Nephron progenitor cell (in vitro differentiated cells): Measurements from ENCODE around the gene ST7.

Experiments
- DNase-seq: peaks from one replicate; pipeline ENCODE4 v3.0.0; 2021
- H3K27ac Mint-ChIP-seq: 2 replicates; pipeline ENCODE4 v1.8.0; 2021; ENCODE audit warnings: mild to moderate bottlenecking, moderate library complexity, mixed read lengths
- H3K27me3 Mint-ChIP-seq: 2 replicates; pipeline ENCODE4 v1.8.0; 2021; ENCODE audit warnings: mild to moderate bottlenecking, low read depth, mixed read lengths; ENCODE audit not compliant: poor library complexity
- H3K36me3 Mint-ChIP-seq: 2 replicates; pipeline ENCODE4 v1.8.0; 2021; ENCODE audit warnings: low read depth, mixed read lengths
- H3K4me1 Mint-ChIP-seq: 2 replicates; pipeline ENCODE4 v1.8.0; 2021; ENCODE audit warnings: mixed read lengths
- H3K4me3 Mint-ChIP-seq: 2 replicates; pipeline ENCODE4 v1.8.0; 2021; ENCODE audit warnings: mild to moderate bottlenecking, moderate library complexity, mixed read lengths
- H3K9me3 Mint-ChIP-seq: 2 replicates; pipeline ENCODE4 v1.8.0; 2021; ENCODE audit warnings: mild to moderate bottlenecking, moderate library complexity, mixed read lengths
- TF ChIP-seq, protein P1 (sequence below): fragments of 200-600 bp; sonication (generic); IDR thresholded peaks from 2 replicates; pipeline ENCODE4 v1.5.0; 2021; ENCODE audit warnings: antibody characterized with exemption

The ST7 gene

DNA sequence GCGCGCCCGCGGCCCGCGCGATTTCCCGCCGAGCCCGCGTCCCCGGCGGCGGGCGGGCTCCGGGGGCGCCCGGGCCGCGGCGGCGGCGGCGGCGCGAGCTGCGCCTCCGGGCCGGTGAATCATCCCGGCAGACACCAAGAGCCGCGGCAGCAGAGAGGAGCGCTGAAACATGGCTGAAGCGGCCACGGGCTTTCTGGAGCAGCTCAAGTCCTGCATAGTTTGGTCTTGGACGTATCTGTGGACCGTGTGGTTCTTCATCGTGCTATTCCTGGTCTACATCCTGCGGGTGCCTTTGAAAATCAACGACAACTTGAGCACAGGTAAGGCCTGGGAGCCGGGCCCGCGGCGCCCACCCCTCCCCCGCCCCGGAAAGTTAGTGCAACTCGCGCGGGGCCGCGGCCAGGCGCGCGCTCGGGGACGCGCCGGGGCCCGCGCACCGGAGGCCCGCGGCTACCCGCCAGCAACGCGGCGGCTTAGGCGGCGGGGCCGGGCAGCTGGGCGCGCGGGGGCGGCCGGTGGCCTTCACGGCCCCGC lies at the start of gene ST7:
Gene ST7 (plus strand): TSS at position 130 of the 534 bp plus-strand sequence. CDS start 40 bp downstream, at position 170.
- Mint-ChIP-seq H3K36me3 (peaks cover 4% of the 10 kb centered on the region), H3K27ac (peak within 1 kb of the TSS; percentile 99), H3K4me1 (peaks cover 50% of the 10 kb centered on the region), H3K9me3 (no peaks in the 10 kb centered on the region), H3K27me3 (peaks cover 1% of the 10 kb centered on the region), H3K4me3 (peak within 1 kb of the TSS; percentile 95)
- peak; percentile 64 for DNase-seq
- TF ChIP-seq, protein P1, sequence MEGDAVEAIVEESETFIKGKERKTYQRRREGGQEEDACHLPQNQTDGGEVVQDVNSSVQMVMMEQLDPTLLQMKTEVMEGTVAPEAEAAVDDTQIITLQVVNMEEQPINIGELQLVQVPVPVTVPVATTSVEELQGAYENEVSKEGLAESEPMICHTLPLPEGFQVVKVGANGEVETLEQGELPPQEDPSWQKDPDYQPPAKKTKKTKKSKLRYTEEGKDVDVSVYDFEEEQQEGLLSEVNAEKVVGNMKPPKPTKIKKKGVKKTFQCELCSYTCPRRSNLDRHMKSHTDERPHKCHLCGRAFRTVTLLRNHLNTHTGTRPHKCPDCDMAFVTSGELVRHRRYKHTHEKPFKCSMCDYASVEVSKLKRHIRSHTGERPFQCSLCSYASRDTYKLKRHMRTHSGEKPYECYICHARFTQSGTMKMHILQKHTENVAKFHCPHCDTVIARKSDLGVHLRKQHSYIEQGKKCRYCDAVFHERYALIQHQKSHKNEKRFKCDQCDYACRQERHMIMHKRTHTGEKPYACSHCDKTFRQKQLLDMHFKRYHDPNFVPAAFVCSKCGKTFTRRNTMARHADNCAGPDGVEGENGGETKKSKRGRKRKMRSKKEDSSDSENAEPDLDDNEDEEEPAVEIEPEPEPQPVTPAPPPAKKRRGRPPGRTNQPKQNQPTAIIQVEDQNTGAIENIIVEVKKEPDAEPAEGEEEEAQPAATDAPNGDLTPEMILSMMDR: no peak

DNA sequence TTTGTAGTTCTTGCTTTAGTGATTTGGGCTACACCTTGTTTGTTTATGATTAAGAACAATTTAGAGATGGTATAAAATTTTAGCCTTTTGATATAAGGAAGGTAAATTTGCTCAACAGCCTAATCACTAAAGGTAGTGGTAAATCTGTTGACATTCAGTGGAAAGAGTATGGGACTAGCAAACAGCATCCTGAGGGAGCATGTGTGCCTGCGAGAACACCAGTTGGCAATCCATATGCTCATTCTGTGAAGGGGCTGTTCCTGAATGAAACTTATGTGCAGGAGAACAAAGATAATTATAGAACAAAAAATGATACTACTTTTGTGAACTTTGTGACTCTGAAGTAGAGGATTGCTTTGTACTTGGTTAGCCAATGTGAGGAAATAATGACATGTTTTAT lies 46.9 kb upstream of the ST7 start:
- no peak for DNase-seq
- peaks cover 75% of the 10 kb centered on the region for H3K36me3 Mint-ChIP-seq
- TF ChIP-seq, protein P1: no peak
- H3K4me3 Mint-ChIP-seq: no peak overlapping the region
- no peaks in the 10 kb centered on the region for H3K27me3 Mint-ChIP-seq
- H3K9me3 Mint-ChIP-seq: peaks cover 3% of the 10 kb centered on the region
- H3K4me1 Mint-ChIP-seq: no peaks in the 10 kb centered on the region
- H3K27ac Mint-ChIP-seq: no peak overlapping the region

- H3K36me3 Mint-ChIP-seq: peaks cover 80% of the 10 kb centered on the region
- no peak overlapping the region for H3K4me3 Mint-ChIP-seq
- no peak overlapping the region for H3K27ac Mint-ChIP-seq
- no peaks in the 10 kb centered on the region for H3K4me1 Mint-ChIP-seq
- no peaks in the 10 kb centered on the region for H3K27me3 Mint-ChIP-seq
- no peak for DNase-seq
- peaks cover 20% of the 10 kb centered on the region for H3K9me3 Mint-ChIP-seq
- TF ChIP-seq, protein P1: no peak
Measured at GRCh38 chr7:116910383-116910782, 42.9 kb upstream of the ST7 start.

DNA sequence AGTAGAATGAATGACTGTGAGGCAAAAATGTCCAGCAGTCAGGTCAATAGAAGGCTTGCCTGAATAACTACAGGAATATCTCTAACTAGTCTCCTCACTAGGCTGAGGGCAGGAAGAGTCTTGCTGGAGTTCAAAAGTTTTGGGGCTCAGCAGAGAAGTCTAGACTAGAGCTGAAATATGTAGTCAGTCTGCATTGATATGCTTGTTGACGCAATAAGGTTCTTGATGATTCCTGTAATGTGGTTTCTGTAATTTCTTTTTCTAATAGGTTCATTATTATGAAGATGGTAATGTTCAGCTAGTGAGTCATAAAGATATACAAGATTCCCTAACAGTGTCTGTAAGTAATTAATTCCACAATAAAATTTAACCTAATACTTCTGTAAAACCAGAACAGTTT lies 41.5 kb upstream of the ST7 start:
- Mint-ChIP-seq H3K4me3 (no peak overlapping the region), H3K27me3 (no peaks in the 10 kb centered on the region), H3K4me1 (no peaks in the 10 kb centered on the region), H3K27ac (no peak overlapping the region), H3K36me3 (peaks cover 84% of the 10 kb centered on the region), H3K9me3 (peaks cover 20% of the 10 kb centered on the region)
- TF ChIP-seq, protein P1: no peak
- DNase-seq: no peak

- H3K9me3 Mint-ChIP-seq: peaks cover 20% of the 10 kb centered on the region
Measured at GRCh38 chr7:116912269-116912909, 40.9 kb upstream of the ST7 start.

More at GRCh38 chr7:116912269-116912909, 40.9 kb upstream of the ST7 start:
- no peak for DNase-seq
- no peaks in the 10 kb centered on the region for H3K27me3 Mint-ChIP-seq
- no peak overlapping the region for H3K4me3 Mint-ChIP-seq
- H3K27ac Mint-ChIP-seq: no peak overlapping the region
- peaks cover 85% of the 10 kb centered on the region for H3K36me3 Mint-ChIP-seq
- TF ChIP-seq, protein P1: no peak
- no peaks in the 10 kb centered on the region for H3K4me1 Mint-ChIP-seq
